Adipocyte (in vitro differentiated cells): ENCODE measurements around the gene YY1.

Experiments used
- DNase-seq: peaks from one replicate; pipeline ENCODE4 v3.0.0-alpha.2; 2015; ENCODE audit warnings: low read depth
- H3K27me3 ChIP-seq: replicated peaks from 2 replicates; pipeline ENCODE4 v1.7.0; 2013; ENCODE audit warnings: mild to moderate bottlenecking, low read length, moderate library complexity; ENCODE audit not compliant: control insufficient read depth, insufficient read depth
- H3K36me3 ChIP-seq: 2 replicates; pipeline ENCODE4 v1.7.0; 2013; ENCODE audit warnings: low read length, mild to moderate bottlenecking, moderate library complexity; ENCODE audit not compliant: control insufficient read depth, insufficient read depth, severe bottlenecking
- H3K4me1 ChIP-seq: 2 replicates; pipeline ENCODE4 v1.7.0; 2013; ENCODE audit warnings: mild to moderate bottlenecking, low read length, moderate library complexity; ENCODE audit not compliant: control insufficient read depth, insufficient read depth
- H3K4me3 ChIP-seq: 2 replicates; pipeline ENCODE4 v1.7.0; 2013; ENCODE audit warnings: mild to moderate bottlenecking, low read length, moderate library complexity
- H3K9ac ChIP-seq: 2 replicates; pipeline ENCODE4 v1.7.0; 2013; ENCODE audit warnings: mild to moderate bottlenecking, low read length, moderate library complexity
- H3K9me3 ChIP-seq: 2 replicates; pipeline ENCODE4 v1.7.0; 2013; ENCODE audit warnings: mild to moderate bottlenecking, low read length, moderate library complexity; ENCODE audit not compliant: control insufficient read depth

Gene YY1

GRCh38 chr14:100312877-100313400, 74.0 kb downstream of the YY1 start:
- Histone ChIP-seq H3K27me3 (peaks cover 9% of the 10 kb centered on the region), H3K4me1 (peaks cover 3% of the 10 kb centered on the region), H3K36me3 (no peaks in the 10 kb centered on the region), H3K9me3 (no peaks in the 10 kb centered on the region), H3K9ac (no peak overlapping the region), H3K4me3 (no peak overlapping the region)
- no peak for DNase-seq

- H3K9me3 ChIP-seq, result no peaks in the 10 kb centered on the region
- H3K9ac ChIP-seq, result no peak overlapping the region
- H3K4me3 ChIP-seq, result no peak overlapping the region
- H3K4me1 ChIP-seq, result peaks cover 7% of the 10 kb centered on the region
- no peak for DNase-seq
- H3K27me3 ChIP-seq, result peaks cover 9% of the 10 kb centered on the region
- H3K36me3 ChIP-seq, result no peaks in the 10 kb centered on the region
These were observed 74.7 kb downstream of the YY1 start for GRCh38 chr14:100313464-100314230.

GRCh38 chr14:100314724-100315123, 75.8 kb downstream of the YY1 start:
- no peak overlapping the region for H3K9ac ChIP-seq
- peaks cover 9% of the 10 kb centered on the region for H3K27me3 ChIP-seq
- no peaks in the 10 kb centered on the region for H3K9me3 ChIP-seq
- DNase-seq, result no peak
- no peaks in the 10 kb centered on the region for H3K36me3 ChIP-seq
- H3K4me1 ChIP-seq, result peaks cover 7% of the 10 kb centered on the region
- H3K4me3 ChIP-seq, result no peak overlapping the region

GRCh38 chr14:100317389-100317788, 78.4 kb downstream of the YY1 start:
- no peaks in the 10 kb centered on the region for H3K9me3 ChIP-seq
- peaks cover 4% of the 10 kb centered on the region for H3K27me3 ChIP-seq
- H3K4me3 ChIP-seq, result no peak overlapping the region

GRCh38 chr14:100317912-100318808, 79.2 kb downstream of the YY1 start:
- Histone ChIP-seq H3K9ac (peak overlapping the region; percentile 83), H3K36me3 (no peaks in the 10 kb centered on the region), H3K27me3 (no peaks in the 10 kb centered on the region), H3K4me1 (peaks cover 7% of the 10 kb centered on the region), H3K9me3 (no peaks in the 10 kb centered on the region), H3K4me3 (peak overlapping the region; percentile 73)
- DNase-seq, result peak; percentile 43

More at GRCh38 chr14:100317389-100317788, 78.4 kb downstream of the YY1 start:
- H3K36me3 ChIP-seq, result no peaks in the 10 kb centered on the region
- H3K9ac ChIP-seq, result peak overlapping the region; percentile 83
- peaks cover 7% of the 10 kb centered on the region for H3K4me1 ChIP-seq
- no peak for DNase-seq

- Histone ChIP-seq H3K27me3 (no peaks in the 10 kb centered on the region), H3K9ac (no peak overlapping the region)
- no peak for DNase-seq
These were observed 81.4 kb downstream of the YY1 start for GRCh38 chr14:100320157-100320856.

GRCh38 chr14:100321473-100322137, 82.7 kb downstream of the YY1 start:
- H3K36me3 ChIP-seq, result no peaks in the 10 kb centered on the region
- peaks cover 7% of the 10 kb centered on the region for H3K4me1 ChIP-seq
- H3K9me3 ChIP-seq, result no peaks in the 10 kb centered on the region
- no peak for DNase-seq
- H3K9ac ChIP-seq, result no peak overlapping the region
- no peak overlapping the region for H3K4me3 ChIP-seq
- peaks cover 4% of the 10 kb centered on the region for H3K27me3 ChIP-seq

More at GRCh38 chr14:100320157-100320856, 81.4 kb downstream of the YY1 start:
- Histone ChIP-seq H3K4me3 (no peak overlapping the region), H3K4me1 (peaks cover 7% of the 10 kb centered on the region), H3K36me3 (no peaks in the 10 kb centered on the region), H3K9me3 (no peaks in the 10 kb centered on the region)

- no peak overlapping the region for H3K9ac ChIP-seq
- H3K4me1 ChIP-seq, result peaks cover 7% of the 10 kb centered on the region
- no peaks in the 10 kb centered on the region for H3K36me3 ChIP-seq
- H3K4me3 ChIP-seq, result no peak overlapping the region
- peaks cover 4% of the 10 kb centered on the region for H3K27me3 ChIP-seq
- DNase-seq, result no peak
- no peaks in the 10 kb centered on the region for H3K9me3 ChIP-seq
These were observed 83.4 kb downstream of the YY1 start for GRCh38 chr14:100322138-100322957.

- Histone ChIP-seq H3K9ac (no peak within 1 kb of the TSS), H3K36me3 (no peaks in the 10 kb centered on the region), H3K27me3 (peaks cover 4% of the 10 kb centered on the region), H3K4me3 (no peak within 1 kb of the TSS), H3K4me1 (peaks cover 2% of the 10 kb centered on the region), H3K9me3 (no peaks in the 10 kb centered on the region)
- no peak for DNase-seq
These were observed 84.4 kb downstream of the YY1 start, which contains the start of gene SLC25A47 for GRCh38 chr14:100323121-100323941. Gene SLC25A47, plus strand, starts transcription at chr14:100323339. Its CDS starts 76 bp downstream, at chr14:100323415.
